GM21423 (cell line): ENCODE measurements around the gene TFAP2B.

Source experiments
- ATAC-seq: cut with Tn5 transposase; IDR thresholded peaks from one replicate; pipeline ENCODE4 v1.9.1; 2021; ENCODE audit warnings: mild to moderate bottlenecking, moderate library complexity; ENCODE audit not compliant: unreplicated experiment

TFAP2B gene

DNA sequence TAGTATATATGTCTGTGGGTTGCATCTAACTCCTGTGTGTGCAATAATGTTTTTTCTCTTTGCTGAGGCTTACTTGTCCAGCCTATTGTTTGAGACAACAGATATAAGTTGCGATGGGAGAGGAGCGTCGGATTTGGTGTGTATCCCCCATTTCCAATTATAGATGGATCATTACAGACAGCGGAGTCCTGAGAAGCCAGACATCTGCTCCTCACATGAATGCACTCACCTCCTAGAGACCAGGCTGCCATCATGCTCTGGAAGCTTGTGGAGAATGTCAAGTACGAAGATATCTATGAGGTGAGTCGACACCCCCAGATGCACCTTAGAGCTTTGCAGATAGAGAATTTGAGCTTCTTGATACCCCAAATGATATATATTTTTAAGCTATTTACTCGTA is at the start of gene TFAP2B:
Gene TFAP2B (plus strand): TSS at position 199 of the 400 bp plus-strand sequence. CDS start 21 bp downstream, at position 220.
- ATAC-seq = no peak

- ATAC-seq = no peak
These were observed 40.0 kb upstream of the TFAP2B start for GRCh38 chr6:50778696-50779095.

DNA sequence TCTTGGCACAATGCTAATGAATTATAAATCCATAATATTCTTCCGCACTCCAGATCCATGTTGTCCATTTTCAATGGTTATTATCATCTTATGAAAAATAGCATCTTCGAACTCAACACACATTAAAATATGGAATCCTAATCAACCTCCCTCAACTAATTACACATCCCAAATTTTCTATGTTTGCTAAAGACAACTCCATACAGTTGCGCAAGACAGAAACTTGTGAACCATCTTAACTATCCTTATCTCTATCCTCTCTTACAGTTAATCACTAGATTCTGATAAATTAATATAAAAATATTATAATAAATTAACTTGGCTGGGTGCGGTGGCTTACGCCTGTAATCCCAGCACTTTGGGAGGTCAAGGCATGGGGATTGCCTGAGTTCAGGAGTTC is 38.3 kb upstream of the TFAP2B start:
- no peak for ATAC-seq

- ATAC-seq = no peak
These were observed 32.8 kb upstream of the TFAP2B start for GRCh38 chr6:50785921-50786320.

GRCh38 chr6:50791900-50792508 is 26.7 kb upstream of the TFAP2B start:
- peak; percentile 67 for ATAC-seq

DNA sequence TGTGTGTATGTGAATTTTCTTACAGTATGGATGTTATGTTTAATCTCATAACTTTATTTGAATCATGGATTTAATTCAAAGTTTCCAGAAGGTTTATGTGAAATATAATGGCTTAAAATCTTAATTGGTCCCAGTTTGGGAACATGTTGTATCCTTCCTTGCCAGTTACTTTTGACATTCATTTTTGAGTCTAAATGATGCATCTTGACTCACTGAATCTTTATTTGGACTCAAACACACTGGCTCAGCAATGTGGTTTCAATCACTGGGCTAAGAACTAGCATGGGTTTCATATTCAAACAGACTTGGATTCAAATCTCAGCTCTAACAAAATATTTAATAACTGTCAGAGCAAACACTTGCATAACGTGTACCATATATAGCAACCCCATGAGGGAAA is 25.9 kb upstream of the TFAP2B start:
- ATAC-seq = no peak

DNA sequence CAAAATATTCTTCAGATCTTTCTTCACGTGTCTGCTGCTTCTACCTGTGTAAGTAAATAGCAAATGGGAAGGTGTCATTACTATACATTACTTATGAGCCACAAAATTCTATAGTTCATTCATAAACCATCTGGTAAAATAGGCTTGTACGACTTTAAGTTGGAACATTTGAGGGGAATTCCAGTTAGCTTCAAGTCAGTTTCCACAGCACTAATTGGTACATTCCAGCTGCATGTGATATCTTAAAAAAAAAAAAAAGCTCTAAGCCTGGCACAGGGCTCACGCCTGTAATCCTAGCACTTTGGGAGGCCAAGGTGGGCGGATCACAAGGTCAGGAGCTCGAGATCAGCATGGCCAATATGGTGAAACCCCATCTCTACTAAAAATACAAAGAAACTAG is 23.1 kb upstream of the TFAP2B start:
- no peak for ATAC-seq

GRCh38 chr6:50804283-50804682 is 14.4 kb upstream of the TFAP2B start:
- ATAC-seq = no peak

GRCh38 chr6:50807035-50807434 is 11.6 kb upstream of the TFAP2B start:
- no peak for ATAC-seq

DNA sequence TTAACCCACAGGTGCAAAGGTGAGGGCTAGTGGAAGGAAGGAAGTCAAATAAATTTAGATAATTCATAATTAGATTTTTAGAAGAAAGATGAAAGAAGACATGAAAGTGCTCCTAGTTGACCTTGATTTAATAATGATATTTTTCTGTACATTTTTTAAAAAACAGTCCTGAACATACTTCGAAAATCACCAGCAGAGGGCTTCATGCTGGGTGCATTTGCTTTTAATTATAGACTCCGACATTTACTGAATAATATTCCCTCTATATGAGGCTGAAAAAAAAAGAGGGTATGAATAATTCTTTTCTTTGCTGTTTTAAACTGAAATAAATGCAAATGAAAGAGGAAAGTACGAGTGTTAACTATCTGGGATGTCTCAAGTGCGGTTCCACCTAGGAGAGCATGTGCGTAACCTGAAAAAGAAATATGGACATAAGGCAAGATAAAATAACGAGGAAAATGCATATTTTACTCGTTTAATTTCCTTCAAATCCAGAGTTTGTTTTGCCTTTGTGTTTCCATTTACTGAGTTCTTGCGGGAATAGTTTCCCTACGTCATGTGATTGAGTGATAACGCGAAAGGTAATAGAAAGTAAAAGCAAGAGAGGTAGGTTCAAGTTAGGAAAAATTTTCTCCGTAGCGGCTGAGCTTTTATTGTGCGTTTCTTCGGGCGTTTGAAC is 3.1 kb upstream of the TFAP2B start:
- peak; percentile 39 for ATAC-seq

GRCh38 chr6:50816115-50816675 is 2.5 kb upstream of the TFAP2B start:
- ATAC-seq = peak; percentile 74

DNA sequence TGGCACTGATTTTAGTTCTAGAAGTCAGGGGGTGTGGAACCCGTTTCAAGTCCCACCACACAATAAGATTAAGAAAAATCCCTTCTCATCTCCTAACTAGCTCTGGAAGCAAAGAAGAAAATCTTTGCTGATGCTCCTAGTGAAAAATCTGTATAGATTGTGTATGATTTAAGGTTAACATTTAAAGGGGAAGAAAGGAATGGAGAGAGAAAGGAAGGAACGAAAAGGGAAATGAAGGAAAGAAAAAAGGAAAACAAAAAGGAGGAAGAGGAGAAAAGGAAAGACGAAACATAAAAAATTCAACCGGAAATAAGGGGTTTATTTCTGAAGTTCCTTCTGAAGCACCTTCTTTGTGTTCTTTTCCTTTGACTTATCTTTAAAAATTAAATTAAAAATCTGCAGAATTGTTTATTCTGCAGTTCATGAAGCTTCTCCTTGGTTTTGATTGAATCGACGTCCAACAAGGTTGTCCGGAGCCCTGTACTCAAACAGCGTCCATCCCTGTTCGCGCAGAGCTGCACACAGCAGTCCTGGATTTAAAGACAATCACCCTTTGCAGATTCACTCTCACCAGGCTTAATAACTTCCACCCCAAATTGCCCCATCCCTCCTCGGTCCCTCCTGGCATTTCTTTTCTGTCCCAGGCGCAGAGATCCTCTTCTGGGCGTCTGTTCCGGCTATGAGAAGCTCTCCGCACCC is 1.6 kb upstream of the TFAP2B start:
- ATAC-seq = no peak

DNA sequence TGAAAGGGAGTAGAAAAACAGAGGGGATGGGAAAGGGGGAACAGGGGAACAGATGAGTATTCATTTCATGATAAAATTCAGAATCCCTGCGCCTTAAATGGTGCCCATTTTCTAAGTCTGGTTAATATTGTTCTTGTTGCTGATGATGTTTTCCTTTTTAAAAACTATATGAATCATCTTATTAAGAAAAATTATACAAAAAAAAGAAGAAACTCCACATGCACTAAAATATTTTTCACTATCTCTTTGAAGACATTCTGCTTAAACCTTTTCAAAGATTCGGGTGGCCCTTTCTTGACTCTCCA is 1.1 kb upstream of the TFAP2B start:
- ATAC-seq = no peak

DNA sequence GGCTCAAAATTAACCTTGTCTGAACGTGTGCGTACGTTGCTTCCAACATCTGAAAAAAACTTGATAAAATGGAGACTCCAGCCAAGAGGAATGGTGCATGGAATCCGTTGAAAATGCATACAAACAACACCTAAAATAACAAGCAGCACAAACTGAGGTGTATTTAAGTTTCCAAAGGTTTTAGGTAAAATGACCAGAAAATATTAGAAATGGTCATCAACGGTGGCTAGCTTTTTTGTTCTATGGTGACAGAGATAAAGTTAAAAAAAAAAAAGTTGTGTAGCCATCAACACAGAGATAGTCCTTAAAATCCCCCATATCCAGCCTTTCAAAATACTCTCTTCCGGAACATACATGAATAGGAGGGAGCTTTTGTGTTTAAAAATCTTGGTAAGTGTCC is 651 bp upstream of the TFAP2B start:
- no peak for ATAC-seq

DNA sequence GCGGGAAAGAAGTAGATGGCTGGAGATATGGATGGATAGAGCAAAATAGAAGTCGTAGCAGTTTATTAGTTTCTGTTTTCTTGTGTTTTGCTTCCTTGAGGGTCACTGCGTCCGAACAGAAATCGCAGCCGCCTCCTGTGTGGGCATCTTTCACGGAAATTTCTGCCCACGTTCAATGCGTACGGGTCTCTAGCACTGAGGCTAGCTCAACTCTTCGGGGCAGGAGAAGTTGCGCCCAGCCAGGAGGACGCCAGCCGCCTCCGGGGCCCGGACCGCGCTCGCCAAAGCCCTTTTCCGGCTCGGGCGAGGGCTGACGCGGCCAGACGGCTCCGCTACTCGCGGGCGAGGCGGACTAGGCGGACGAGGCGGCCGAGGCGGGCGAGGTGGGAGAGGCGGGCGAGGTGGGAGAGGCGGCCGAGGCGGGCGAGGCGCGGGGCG is 814 bp downstream of the TFAP2B start:
- ATAC-seq = no peak

DNA sequence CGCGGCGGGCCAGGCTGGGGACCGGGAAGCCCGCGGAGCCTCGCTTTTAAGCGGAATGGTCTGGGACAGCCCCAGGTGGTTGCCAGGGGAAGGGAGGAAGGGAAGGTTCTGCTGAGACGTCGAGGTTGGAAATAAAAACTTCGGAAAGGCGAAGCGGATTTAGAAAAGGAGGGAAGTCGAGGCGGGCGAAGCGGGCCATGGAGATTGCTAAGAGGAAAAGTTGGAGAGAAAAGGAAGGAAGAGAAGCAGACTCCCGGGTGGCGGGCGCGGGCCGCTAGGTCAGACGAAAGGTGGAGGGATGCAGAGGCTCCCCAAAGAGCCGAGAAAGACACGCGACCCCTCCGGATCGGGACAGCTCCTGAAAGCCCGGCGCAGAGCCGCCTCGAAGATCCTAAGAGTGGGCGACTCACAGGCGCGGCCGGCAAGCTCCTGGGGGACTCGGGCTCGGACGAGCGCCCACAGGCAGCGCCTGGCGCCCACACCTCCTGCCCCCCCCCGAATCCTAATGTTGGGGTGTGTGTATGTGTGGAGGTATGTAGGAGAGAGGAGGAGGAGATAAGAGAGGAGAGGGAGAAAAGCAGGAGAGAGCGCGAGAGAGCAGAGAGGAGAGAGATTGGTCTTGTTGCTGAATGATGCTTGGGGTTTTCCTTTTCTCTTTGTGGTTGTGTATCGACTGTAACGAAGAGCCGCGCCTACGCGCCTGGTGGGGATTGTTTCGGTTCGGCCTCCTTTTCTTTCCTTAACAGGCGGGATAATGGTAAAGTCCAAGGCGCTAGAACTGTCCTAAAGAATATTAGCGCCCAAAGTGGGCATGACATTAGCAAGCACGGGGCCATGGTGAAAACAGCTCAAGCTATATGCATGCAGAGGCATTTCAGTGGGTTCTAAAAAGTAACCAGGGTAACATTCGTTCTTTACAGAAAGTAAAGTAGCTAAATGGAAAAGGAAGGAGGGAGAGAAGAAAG is 1.5 kb downstream of the TFAP2B start:
- ATAC-seq = no peak

- no peak for ATAC-seq
These were observed 2.2 kb downstream of the TFAP2B start for GRCh38 chr6:50820869-50821264.

- no peak for ATAC-seq
These were observed 2.9 kb downstream of the TFAP2B start for GRCh38 chr6:50821441-50822077.

DNA sequence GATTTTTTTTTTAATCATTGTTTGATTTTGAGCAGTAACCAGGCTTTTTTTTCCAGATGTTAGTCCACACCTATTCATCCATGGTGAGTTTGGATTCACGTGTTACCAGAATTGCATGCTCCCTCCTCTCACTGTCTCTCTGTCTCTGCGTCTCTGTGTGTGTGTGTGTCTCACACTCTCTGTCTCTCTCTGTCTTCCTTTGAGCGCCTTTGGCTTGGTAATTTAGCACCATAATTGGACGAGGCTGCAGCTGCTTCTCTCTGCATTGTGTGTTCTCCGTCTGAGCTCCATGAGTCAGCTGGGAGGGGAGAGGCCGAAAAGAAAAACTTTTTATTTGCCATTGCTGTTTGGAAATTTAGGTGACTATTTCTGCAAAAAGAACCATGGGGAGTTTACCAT is 3.4 kb downstream of the TFAP2B start:
- no peak for ATAC-seq
